Measurements from ENCODE around the gene URM1. TPM values are rescaled to one million over a fixed set of nuclear protein-coding genes. Genes with fewer than 3 reads are reported as not detected.

URM1 gene
- total RNA-seq, 4 donors from 2014 or later, result 22.7 to 31.5 (median 25.5) TPM

- Histone ChIP-seq H3K4me3 (no peak overlapping the region), H3K4me1 (peaks cover 19 to 47% (median 25%) of the 10 kb centered on the region in 3 donors), H3K9me3 (no peaks in the 10 kb centered on the region), H3K27ac (no peak overlapping the region), H3K27me3 (peaks cover 0 to 49% (median 0%) of the 10 kb centered on the region in 4 donors), H3K36me3 (no peaks in the 10 kb centered on the region)
- TF ChIP-seq CTCF (IDR thresholded peaks at IDR 0.05) (no peak), POLR2A (IDR thresholded peaks at IDR 0.05) (no peak)
- DNase-seq, result no peak
- 52 to 72% methylated on average over 6 of the region's 6 CpGs for WGBS, 2 donors
- intact Hi-C loops (cut with DNase I), result loop anchor here (10.0 kb wide), 1 partner anchor 52 kb away; no protein-coding TSS in a partner anchor
These were observed 45.4 kb downstream of the URM1 start for GRCh38 chr9:128416432-128417019.

GRCh38 chr9:128419061-128419925 is 48.1 kb downstream of the URM1 start:
- intact Hi-C loops (cut with DNase I), result loop anchor here (10.0 kb wide), 1 partner anchor 54 kb away; no protein-coding TSS in a partner anchor
- Histone ChIP-seq H3K27ac (peak overlapping the region in 2 of 4 donors; percentile 57 to 61), H3K4me3 (peak overlapping the region in 3 of 4 donors; percentile 61 to 95 (median 89)), H3K9me3 (no peaks in the 10 kb centered on the region), H3K27me3 (peaks cover 0 to 23% (median 0%) of the 10 kb centered on the region in 4 donors), H3K36me3 (peaks cover 0 to 6% (median 0%) of the 10 kb centered on the region in 3 donors), H3K4me1 (peaks cover 19 to 51% (median 25%) of the 10 kb centered on the region in 3 donors)
- DNase-seq, result no peak
- TF ChIP-seq POLR2A (IDR thresholded peaks at IDR 0.05), result no peak
- no peak for TF ChIP-seq CTCF (IDR thresholded peaks at IDR 0.05)
- 14 to 19% methylated on average over 16 to 17 of the region's 28 CpGs for WGBS, 2 donors

- Histone ChIP-seq H3K9me3 (no peaks in the 10 kb centered on the region), H3K36me3 (peaks cover 0 to 14% (median 0%) of the 10 kb centered on the region in 3 donors), H3K27ac (peak overlapping the region; percentile 57 to 91 (median 74)), H3K4me1 (peaks cover 19 to 51% (median 25%) of the 10 kb centered on the region in 3 donors), H3K27me3 (peaks cover 0 to 16% (median 0%) of the 10 kb centered on the region in 4 donors), H3K4me3 (peak overlapping the region; percentile 52 to 95 (median 75))
- WGBS, 2 donors, result 0% methylated on average over 14 of the region's 59 CpGs; no CpG with 5 or more reads in 1 of the 2 donors
- TF ChIP-seq CTCF (IDR thresholded peaks at IDR 0.05) (peak; percentile 60 to 84 (median 70)), POLR2A (IDR thresholded peaks at IDR 0.05) (no peak)
- no peak for DNase-seq
- intact Hi-C loops (cut with DNase I), result no loop called here
These were observed 49.0 kb downstream of the URM1 start for GRCh38 chr9:128420060-128420650.

GRCh38 chr9:128420651-128421481 is 49.7 kb downstream of the URM1 start, which contains the start of gene CERCAM:
TSS of gene CERCAM (plus strand) at chr9:128420857. CDS start at chr9:128420878, 21 bp downstream.
- H3K4me1 ChIP-seq, result peaks cover 19 to 46% (median 25%) of the 10 kb centered on the region in 3 donors
- peak within 1 kb of the TSS; percentile 52 to 95 (median 75) for H3K4me3 ChIP-seq
- TF ChIP-seq POLR2A (IDR thresholded peaks at IDR 0.05), result no peak
- no peak for TF ChIP-seq CTCF (IDR thresholded peaks at IDR 0.05)
- peaks cover 0 to 17% (median 0%) of the 10 kb centered on the region in 3 donors for H3K36me3 ChIP-seq
- WGBS, 2 donors, result 0% methylated on average over 1 of the region's 59 CpGs; no CpG with 5 or more reads in 1 of the 2 donors
- intact Hi-C loops (cut with DNase I), result no loop called here
- peaks cover 0 to 10% (median 0%) of the 10 kb centered on the region in 4 donors for H3K27me3 ChIP-seq
- DNase-seq, result no peak
- H3K9me3 ChIP-seq, result no peaks in the 10 kb centered on the region
- H3K27ac ChIP-seq, result peak within 1 kb of the TSS; percentile 57 to 91 (median 74)

All from esophagus squamous epithelium (tissue), 5 donors.